Fibroblast of skin of abdomen (primary cell): Measurements from ENCODE around the gene NCCRP1.

ENCODE experiments used
- DNase-seq: peaks from one replicate; pipeline ENCODE4 v3.0.0-alpha.2; 2013

Gene NCCRP1

DNA sequence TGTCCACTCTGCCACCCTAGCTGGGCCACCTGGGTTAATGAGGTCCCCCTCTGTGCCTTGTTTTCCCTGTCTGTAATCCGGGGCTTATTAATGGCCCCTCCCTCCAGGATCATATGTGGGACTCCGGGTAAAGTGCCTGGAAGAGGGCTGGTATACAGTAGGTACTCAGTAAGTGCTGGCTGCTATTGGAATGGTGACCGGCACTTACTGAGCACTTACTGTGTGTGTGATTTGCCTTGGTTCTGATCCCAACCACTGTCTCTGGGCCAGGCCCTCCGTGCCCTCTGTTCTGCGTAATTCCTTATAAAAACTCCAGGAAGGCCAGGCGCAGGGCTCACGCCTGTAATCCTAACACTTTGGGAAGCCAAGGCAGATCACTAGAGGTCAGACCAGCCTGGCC lies 30.9 kb upstream of the NCCRP1 start:
- DNase-seq = no peak

DNA sequence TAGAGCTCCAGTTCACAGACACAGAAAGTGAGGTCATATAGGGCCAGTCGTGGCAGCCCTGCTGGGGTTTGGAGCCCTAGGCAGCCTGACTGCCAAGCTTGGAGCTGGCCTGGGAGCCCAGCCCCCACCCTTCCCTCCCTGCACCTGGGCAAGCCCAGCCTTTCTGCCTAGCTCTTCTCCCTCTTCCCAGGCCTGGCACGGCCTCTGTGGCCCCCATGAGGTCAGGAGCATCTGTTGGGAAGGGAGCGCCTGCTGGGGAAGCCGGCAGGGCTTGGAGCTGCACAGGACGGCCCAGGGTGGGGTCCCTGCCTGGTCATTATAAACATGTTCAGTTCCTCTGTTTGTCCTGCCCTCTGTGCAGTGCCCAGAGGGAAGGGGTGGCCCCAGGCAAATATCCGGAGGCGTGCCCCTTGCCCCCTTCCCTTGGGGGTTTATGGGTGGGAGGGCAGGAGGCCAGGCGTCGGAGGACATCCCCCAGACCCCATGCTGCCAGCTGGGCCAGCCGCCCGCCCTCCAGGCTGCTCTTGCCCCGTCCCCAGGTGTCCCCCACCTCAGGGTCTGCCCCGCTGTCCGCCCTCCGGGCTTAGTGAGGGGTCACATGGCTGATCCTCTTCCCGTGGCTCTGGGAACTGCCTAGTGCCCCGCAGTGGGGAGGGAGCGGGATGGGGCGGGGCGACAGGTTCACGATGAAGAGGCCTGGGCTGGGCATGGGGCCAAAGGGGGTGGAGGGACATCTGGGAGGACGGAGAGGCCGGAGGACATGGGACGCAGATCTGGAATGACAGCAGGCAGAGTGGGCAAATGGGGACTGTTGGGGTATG lies 30.0 kb upstream of the NCCRP1 start:
- no peak for DNase-seq

DNA sequence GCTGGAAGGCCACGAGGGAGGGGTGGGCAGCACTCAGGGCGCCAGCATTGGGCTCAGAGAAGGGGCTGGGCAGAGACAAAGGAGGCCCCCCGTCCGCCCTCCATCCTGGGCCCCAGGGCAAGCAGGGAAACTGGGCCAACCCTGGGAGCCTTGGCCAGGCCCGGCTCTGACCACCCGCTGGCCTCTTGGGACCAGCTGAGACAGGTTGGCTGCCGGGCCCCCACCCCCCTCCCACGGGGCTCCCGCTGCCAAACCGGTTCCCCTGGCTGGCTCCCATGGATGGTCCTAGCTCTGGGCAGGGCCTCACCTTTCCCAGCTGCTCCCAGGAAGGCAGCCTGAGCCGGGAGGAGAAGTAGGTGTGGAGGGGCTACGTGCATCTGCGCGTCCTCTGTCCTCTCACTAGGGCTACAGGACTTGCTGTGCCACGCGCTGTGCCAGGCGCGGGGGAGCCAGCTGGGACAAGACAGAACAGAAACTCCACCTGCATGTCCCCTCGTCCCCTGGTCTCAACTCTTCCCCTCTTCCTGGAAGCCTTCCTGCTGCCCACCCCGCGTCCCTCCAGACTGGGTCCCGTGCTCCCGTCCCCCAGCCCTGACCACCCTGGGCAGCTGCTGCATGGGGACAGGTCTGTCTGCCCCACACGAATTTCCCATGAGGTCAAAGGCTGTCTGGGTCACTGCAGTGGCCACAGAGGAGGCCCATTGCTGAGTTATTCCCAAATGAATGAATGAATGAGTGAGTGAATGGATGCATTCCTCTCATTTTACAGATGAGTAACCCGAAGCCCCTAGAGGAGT lies 29.1 kb upstream of the NCCRP1 start:
- no peak for DNase-seq

GRCh38 chr19:39168258-39169142 lies 28.3 kb upstream of the NCCRP1 start:
- DNase-seq = no peak

DNA sequence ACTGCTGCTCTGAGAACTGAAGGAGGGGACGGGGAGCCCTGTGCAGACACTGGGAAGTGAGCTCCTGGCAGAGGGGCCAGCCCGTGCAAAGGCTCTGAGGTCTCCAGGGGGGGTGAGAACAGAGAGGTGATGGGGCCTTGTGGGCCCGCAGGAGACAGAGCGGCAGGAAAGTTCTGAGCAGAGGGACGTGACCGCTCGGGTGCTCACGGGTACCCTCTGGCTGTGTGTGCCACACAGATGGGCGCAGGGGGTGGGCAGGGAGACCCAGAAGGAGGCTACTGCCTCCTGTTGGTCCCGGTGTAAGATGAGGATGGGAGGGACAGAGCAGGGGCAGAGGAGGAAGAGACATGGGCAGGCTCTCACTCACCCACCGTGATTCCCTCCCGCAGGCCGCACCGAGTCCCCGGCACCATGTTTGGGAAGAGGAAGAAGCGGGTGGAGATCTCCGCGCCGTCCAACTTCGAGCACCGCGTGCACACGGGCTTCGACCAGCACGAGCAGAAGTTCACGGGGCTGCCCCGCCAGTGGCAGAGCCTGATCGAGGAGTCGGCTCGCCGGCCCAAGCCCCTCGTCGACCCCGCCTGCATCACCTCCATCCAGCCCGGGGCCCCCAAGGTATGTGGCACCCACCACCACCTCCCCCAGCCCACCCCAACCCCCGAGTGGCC lies 27.5 kb upstream of the NCCRP1 start:
- no peak for DNase-seq

DNA sequence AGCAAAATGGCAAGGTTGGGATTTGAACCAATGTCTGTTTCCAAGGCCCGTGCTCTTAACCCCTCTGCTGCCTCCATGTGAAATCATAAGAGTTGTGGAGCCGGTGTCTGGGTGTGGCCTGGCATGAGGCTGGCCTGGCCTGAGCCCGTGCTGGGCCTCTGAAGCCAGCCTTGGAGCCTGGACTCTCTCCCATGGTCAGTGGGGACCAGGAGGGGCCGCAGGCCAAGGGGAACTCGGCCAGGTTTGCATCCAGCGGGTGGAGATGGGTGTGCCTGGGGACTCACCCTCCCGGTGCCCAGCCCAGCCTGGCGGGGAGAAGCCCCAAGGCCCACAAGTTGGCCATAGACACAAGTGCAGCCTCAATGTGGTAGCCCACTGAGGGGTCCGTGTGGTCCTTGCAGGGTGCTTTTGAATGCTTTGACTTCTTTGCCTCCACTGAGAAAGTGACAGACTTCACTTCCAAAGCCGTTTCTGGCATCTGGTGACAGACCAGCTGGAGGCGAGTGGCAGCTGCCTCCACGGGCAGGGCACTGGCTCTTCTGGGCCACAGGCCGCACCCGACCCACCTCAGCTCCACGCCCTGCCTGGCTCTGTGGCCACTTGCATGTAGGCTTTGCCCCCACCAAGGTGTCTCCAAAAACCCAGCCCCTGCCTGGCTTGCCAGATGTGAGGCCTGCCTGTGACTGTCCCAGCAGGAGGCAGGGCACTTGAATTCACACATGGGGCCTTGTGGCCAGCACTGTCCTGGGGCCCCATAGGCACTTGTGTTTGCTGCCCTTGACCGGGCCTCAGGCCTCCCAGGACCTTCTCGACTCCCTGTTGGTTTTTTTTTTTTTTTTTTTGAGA lies 26.2 kb upstream of the NCCRP1 start:
- DNase-seq = no peak

DNA sequence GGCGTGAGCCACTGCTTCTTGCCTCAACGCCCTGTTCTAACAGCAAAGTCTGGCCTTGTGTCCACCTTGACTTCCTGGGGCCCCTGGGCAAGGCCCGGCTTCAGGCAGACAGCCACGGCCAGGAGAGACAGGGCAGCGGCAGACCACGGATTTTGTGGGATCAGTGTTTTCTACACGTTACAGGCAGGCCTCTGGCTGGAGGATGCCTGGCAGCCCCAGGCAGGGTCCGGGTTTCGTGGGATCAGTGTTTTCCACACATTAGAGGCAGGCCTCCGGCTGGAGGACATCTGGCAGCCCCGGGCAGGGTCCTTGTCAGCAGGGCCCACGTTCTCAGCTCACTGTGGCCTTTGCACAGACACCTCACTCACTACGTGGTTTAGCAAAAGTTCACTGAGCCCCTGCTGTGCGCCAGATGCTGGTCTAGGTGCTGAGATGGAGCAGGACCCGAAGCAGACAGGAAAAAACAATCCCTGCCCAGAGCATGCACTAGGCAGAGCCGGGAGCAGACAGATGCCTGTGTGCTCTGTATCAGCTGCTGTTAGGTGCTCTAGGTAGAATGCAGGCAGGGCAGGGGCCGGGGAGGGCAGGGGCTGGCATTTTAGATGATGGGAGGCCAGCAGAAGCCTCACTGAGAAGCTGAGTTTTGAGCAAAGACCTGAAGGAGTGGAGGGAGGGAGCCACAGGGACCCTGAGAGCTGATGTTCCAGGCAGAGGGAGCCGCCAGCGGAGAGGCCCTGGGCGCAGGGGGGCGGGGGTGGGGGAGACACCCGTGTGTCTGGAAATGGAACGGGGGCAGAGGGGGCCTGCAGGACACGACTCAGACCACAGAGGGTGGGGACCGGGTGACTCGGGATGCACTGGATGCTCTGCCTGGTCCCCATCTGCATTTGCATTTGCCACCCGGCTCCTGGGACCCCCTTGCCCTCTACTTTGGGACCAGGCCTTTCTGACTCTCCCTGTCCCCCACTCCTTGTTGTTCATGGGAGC lies 25.0 kb upstream of the NCCRP1 start:
- DNase-seq = no peak

GRCh38 chr19:39172700-39173501 lies 23.9 kb upstream of the NCCRP1 start:
- DNase-seq = no peak

DNA sequence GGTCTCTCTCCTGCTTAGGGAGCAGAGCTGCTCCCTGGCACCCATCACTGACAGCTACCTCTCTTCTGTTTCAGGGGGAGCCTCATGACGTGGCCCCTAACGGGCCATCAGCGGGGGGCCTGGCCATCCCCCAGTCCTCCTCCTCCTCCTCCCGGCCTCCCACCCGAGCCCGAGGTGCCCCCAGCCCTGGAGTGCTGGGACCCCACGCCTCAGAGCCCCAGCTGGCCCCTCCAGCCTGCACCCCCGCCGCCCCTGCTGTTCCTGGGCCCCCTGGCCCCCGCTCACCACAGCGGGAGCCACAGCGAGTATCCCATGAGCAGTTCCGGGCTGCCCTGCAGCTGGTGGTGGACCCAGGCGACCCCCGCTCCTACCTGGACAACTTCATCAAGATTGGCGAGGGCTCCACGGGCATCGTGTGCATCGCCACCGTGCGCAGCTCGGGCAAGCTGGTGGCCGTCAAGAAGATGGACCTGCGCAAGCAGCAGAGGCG lies 23.2 kb upstream of the NCCRP1 start:
- DNase-seq = no peak

DNA sequence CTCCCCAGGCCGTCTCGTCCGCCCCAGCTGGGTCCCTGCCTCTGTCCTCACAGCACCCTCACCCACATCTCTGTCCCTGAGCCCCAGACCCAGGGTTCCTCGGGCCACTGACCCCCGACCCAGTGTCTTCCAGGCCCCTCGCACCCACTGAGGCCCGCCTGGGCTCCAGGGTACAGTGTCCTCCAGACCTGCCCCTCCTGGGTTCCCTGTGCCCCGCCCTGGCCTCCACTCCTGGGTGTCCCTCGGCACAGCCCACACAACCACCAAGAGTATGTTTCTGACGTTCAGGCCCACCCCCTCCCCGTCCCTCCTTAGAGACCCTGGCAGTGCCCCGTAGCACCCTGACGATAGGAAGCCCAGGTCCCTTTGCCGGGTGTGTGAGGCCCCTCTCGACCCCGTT lies 22.6 kb upstream of the NCCRP1 start:
- DNase-seq = no peak

GRCh38 chr19:39174558-39175544 lies 21.9 kb upstream of the NCCRP1 start:
- DNase-seq = no peak

- DNase-seq = no peak
These were observed 21.2 kb upstream of the NCCRP1 start for GRCh38 chr19:39175564-39175963.

DNA sequence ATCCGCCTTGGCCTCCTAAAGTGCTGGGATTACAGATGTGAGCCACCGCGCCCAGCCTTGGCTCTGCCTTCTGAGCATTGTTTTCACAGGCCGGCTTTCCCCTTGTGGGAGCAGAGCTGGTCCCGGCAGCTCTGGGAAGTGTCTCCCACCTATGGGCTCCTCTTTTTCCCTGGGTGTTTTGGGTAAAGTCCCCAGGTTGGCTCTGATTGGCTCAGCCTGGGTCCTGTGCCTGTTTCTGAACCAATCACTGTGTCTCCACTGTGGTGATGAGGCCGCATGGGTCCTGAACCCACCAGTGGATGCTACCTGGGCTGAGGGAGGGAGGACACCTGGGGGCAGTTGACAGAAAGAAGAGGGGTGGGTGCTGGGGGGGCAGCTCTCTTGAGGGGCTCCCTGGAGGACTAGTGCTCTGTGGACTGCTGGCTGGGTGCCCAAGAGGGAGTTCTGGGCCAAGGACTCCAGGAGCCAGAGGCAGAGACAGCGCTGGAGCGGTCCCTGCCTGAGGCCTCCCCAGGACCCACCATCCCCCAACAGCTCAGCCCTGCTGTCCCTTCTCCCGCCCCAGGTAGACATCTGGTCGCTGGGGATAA lies 19.6 kb upstream of the NCCRP1 start:
- no peak for DNase-seq

DNA sequence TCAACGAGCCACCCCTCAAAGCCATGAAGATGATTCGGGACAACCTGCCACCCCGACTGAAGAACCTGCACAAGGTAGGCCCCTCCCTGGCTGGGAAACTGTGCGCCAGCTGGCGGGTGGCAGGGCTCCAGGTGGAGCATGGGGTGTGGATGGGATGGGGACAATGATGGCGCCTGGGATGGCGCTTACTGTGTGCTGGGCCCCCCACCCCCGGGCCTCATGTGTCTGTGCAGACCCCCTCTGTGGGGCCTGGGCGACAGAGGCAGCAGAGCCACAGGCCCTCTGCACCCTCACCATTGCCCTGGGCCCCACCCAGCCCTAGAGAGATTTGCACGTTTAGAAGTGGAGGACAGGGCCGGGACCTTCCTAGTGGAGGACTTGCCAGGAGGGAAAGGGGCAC lies 19.0 kb upstream of the NCCRP1 start:
- DNase-seq = no peak

GRCh38 chr19:39178296-39179006 lies 18.3 kb upstream of the NCCRP1 start:
- DNase-seq = no peak

DNA sequence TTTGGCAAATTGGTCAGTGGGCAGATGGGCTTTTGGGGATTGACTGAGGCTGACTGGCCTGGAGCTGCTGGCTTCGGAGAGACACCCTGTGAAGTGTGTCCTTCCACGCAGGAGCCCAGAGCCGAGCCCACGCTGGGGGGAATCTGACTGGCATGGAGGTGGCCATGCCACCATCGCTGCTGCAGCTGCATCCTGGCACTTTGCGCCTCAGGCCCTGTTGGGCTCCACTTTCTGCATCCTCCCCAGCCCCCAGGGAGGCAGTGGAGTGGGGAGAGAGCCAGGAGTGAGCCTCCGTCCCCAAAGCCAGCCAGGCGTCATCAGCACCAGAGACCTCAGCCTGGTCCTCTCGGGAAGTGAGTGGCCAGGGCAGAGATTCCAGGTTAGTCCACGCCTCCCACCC lies 17.0 kb upstream of the NCCRP1 start:
- DNase-seq = no peak

DNA sequence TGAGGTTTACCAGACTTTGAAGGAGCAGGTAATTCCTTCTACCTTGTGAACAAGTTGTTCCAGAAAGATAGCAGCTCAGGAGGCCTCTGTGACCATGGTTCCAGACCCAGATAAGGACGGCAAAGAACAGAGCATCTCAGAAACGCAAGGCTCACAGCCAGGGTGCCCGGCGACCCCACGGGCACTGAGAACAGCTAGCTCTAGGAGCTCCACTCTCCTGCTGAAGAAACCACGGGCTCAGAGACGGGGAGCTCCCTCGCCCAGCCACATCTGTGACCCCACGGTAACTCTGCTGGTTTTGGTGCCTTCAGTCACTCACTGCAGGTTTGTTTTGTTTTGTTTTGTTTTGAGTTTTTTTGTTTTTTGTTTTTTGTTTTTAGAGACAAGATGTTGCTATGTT lies 16.0 kb upstream of the NCCRP1 start:
- DNase-seq = no peak
